ENCODE measurements around the gene ZNF804B. TPM values are rescaled to one million over a fixed set of nuclear protein-coding genes. Genes with fewer than 3 reads are reported as not detected.

ZNF804B gene
- not detected for total RNA-seq

DNA sequence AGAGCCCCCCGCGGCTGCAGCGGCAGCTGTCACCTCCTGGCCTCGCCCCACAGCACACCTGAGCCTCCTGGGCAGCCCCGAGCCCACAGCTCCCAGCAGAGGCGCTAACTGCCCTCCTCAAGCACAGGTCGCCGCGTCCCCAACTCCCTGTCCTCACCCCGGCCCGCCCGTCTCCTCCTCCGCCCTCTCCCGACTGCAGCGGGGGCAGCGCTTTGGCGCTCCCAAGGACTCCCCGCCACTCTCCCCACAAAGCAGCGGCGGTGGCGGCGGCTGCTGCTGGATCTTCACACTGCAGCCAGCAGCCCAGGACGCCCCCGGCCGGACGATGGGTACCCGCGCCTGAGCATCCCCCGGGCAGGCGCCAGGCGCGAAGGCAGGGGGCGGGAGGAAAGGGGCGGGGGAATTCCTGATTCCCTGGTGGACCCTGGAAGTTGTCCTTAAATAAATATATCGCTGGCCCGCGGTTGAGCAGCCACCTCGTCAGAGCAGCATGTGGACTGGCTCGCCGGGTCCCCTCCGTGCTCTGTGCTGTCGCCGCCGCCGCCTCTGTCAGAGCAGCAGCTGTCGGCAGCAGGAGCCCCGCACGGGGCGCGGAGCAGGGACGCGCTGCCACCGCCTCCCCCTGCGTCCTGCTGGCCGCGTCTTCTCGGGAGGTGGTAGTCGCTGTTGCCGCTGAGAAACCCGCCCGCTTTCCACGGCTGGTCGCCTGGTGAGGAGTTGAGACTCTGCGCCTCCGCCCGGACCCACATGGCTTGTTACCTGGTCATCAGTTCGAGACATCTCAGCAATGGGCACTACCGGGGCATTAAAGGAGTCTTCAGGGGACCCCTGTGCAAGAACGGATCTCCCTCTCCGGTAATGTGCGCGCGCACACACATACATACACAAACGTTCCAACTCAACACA lies at the start of gene ZNF804B:
TSS of gene ZNF804B (plus strand) at position 471 of the 906 bp plus-strand sequence. CDS start at position 748, 277 bp downstream.
- no peak for TF ChIP-seq CTCF (IDR thresholded peaks at IDR 0.05; ENCODE audit: low read depth)

DNA sequence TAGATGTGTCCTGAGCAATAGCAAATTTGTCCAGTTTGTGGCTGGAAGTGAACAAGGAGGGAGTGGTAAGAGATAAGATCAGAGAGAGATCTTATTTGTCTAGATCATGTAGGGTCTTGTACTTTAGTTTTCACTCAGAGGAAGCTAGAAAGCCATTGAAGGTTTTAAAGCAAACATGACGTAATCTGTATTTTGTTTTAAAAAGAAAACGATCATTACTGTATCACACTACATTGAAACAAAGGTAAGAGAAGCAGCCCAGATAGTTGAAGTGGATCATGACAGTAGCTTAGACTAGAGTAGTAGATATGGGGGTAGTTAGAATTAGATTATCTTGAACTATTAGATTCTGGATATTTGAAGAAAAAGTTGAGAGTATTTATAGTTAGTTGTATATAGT lies 23.6 kb upstream of the ZNF804B start:
- no peak for TF ChIP-seq CTCF (IDR thresholded peaks at IDR 0.05; ENCODE audit: low read depth)

DNA sequence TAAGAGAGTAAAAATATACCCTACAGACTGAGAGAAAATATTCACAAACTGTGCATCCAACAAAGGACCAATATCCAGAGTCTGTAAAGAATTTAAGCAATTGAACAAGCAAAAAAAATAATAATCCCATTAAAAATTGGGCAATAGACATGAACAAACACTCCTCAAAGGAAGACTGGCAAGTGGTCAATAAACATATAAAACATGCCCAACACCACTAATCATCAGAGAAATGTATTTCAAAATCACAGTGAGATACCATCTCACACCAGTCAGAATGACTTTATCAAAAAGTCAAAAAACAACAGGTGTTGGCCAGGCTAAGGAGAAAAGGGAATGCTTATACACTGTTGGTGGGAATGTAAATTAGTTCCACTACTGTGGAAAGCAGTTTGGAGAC lies 21.9 kb upstream of the ZNF804B start:
- TF ChIP-seq CTCF (IDR thresholded peaks at IDR 0.05; ENCODE audit: low read depth), result no peak

- no peak for TF ChIP-seq CTCF (IDR thresholded peaks at IDR 0.05; ENCODE audit: low read depth)
Measured at GRCh38 chr7:88746126-88746525, 13.4 kb upstream of the ZNF804B start.

DNA sequence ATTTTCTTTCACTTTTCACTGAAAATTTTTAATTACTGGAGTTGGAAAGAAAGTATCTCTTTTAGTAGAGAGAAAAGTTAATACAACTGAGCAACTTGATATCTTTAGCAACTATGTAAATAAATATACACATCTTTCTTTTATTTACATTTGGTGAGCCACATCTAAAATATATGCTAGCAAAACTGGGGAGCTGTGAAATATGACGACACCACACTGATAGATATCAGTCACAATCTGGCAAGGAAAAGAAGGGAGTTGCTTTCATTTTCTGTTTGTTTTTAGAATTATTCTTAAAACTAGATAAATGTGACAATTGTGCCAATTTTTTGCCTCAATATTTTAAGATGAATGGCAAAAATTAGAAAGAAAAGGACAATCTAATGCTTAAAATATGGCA lies 2.7 kb upstream of the ZNF804B start:
- no peak for TF ChIP-seq CTCF (IDR thresholded peaks at IDR 0.05; ENCODE audit: low read depth)

DNA sequence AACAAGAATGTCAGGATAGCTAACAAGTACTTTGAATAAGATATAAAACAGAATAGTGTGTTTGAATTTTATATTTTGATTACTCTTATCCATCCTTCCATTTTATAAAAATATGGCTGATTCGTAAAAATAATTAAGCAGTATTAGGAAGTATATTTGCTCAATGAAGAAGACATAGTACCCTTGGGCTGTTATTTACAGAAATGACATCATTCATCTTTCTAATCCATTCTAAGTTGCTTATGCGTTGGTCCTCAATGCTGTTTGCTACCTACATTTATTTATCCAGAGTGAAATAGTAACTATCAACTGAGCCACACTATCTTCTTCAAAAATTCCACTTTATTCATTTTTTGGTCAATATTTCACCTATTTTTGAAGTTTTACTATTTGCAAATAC lies 2.1 kb upstream of the ZNF804B start:
- no peak for TF ChIP-seq CTCF (IDR thresholded peaks at IDR 0.05; ENCODE audit: low read depth)

GRCh38 chr7:88758381-88759229 lies 895 bp upstream of the ZNF804B start:
- no peak for TF ChIP-seq CTCF (IDR thresholded peaks at IDR 0.05; ENCODE audit: low read depth)

Measured in subcutaneous adipose tissue (tissue), 4 donors.